Measurements from ENCODE around the gene SLC35A4. TPM values are rescaled to one million over a fixed set of nuclear protein-coding genes. Genes with fewer than 3 reads are reported as not detected.

SLC35A4 gene
- total and polyA plus RNA-seq, 2 of the 8 experiments (the other 6 are each of a cell fraction or from before 2014, with no cell fraction given) = 78.6 to 133 TPM

DNA sequence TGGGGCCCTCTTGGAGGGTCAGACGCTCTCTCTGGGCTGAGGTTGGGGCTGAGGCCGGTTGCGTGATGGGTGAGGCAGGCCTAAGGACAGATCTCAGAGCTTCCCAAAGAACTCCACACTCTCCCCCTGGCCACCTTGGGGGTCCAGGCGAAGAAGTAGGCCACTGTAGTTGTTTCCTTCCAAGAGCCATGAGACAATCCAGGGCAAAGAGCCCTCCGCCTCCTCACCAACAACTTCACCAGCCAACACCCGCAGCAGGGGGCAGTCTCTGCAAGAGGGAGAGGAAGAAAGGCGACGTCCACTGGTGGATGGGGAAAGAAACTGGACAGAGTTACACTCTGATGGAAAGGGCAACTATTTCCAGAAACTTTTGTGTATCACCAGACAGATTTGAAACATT, 10.7 kb downstream of the SLC35A4 start:
- Histone ChIP-seq H2BK12ac (ENCODE audit: low read depth, low read length) (no peak overlapping the region), H3K4me1 (replicated peaks in 1 of 4; ENCODE audit: control insufficient read depth in 3 of 4, insufficient read depth in 4 of 4, low read length in 3 of 4) (no peaks in the 10 kb centered on the region), H3K23ac (ENCODE audit: insufficient read length) (no peak overlapping the region), H3K4ac (replicated peaks; ENCODE audit: insufficient read length, low read depth, low read length) (no peak overlapping the region), H3K36me3 (ENCODE audit: control insufficient read depth in 2 of 4, insufficient read depth in 4 of 4, low read length in 3 of 4) (no peaks in the 10 kb centered on the region), H3K27ac (ENCODE audit: low read depth, low read length) (no peak overlapping the region), H2BK20ac (ENCODE audit: low read length) (no peak overlapping the region), H3K4me2 (ENCODE audit: insufficient read depth in 1 of 2, low read depth in 2 of 2, low read length in 2 of 2) (no peak overlapping the region), H3K4me3 (ENCODE audit: extremely low read depth in 1 of 4, insufficient read depth in 2 of 4, low read depth in 3 of 4, low read length in 4 of 4) (no peak overlapping the region), H3K79me1 (ENCODE audit: low read depth, low read length) (no peaks in the 10 kb centered on the region), H3K18ac (ENCODE audit: extremely low read depth, low read length) (no peak overlapping the region), H4K8ac (ENCODE audit: extremely low read depth, insufficient read depth, low read length) (no peak overlapping the region), H3K9me3 (ENCODE audit: insufficient read depth in 2 of 2, low read depth in 1 of 2, low read length in 1 of 2) (no peaks in the 10 kb centered on the region), H2BK15ac (ENCODE audit: low read length) (no peak overlapping the region), H2AK5ac (ENCODE audit: low read depth, low read length) (no peak overlapping the region), H3K23me2 (ENCODE audit: low read depth, low read length) (no peaks in the 10 kb centered on the region), H3K56ac (replicated peaks; ENCODE audit: insufficient read length, low read depth, low read length) (no peak overlapping the region), H3K14ac (ENCODE audit: insufficient read length) (no peak overlapping the region), H2BK5ac (ENCODE audit: low read depth, low read length) (no peak overlapping the region), H2AFZ (ENCODE audit: low read length) (no peak overlapping the region), H2BK120ac (replicated peaks; ENCODE audit: low read depth, low read length) (no peak overlapping the region), H3K27me3 (replicated peaks in 1 of 4; ENCODE audit: control insufficient read depth in 3 of 4, extremely low read depth in 1 of 4, insufficient read depth in 3 of 4, low read length in 3 of 4) (no peaks in the 10 kb centered on the region), H4K91ac (replicated peaks; ENCODE audit: insufficient read length, low read length) (no peak overlapping the region), H4K20me1 (replicated peaks in 1 of 2; ENCODE audit: control insufficient read depth in 1 of 2, insufficient read depth in 2 of 2, low read length in 2 of 2) (no peaks in the 10 kb centered on the region), H4K5ac (ENCODE audit: insufficient read length, low read depth, low read length) (no peak overlapping the region), H3K79me2 (ENCODE audit: control insufficient read depth in 1 of 2, insufficient read depth in 2 of 2, low read length in 2 of 2) (no peaks in the 10 kb centered on the region), H3K9ac (replicated peaks in 1 of 4; ENCODE audit: extremely low read depth in 1 of 4, low read depth in 3 of 4, low read length in 3 of 4) (no peak overlapping the region)
- no peak for FAIRE-seq
- WGBS, 2 experiments (ENCODE audit: extremely low coverage in 1 of 2, insufficient coverage in 1 of 2, insufficient read length in 1 of 2, insufficient replicate concordance in 2 of 2, low coverage in 1 of 2, low lambda C conversion rate in 2 of 2, missing lambda C conversion rate in 1 of 2) = 88% methylated on average over 8 of the region's 8 CpGs; no CpG with 5 or more reads in 1 of the 2 experiments
- TF ChIP-seq RAD21 (IDR thresholded peaks at IDR 0.05 in 1 of 2, conservative IDR thresholded peaks at IDR 0.05 in 1 of 2; ENCODE audit: low read depth in 2 of 2, low read length in 2 of 2) = peak; percentile 63 to 69
- no peak for TF ChIP-seq GABPA (IDR thresholded peaks at IDR 0.05; ENCODE audit: borderline replicate concordance, insufficient read depth, low read length)
- TF ChIP-seq, protein P1, sequence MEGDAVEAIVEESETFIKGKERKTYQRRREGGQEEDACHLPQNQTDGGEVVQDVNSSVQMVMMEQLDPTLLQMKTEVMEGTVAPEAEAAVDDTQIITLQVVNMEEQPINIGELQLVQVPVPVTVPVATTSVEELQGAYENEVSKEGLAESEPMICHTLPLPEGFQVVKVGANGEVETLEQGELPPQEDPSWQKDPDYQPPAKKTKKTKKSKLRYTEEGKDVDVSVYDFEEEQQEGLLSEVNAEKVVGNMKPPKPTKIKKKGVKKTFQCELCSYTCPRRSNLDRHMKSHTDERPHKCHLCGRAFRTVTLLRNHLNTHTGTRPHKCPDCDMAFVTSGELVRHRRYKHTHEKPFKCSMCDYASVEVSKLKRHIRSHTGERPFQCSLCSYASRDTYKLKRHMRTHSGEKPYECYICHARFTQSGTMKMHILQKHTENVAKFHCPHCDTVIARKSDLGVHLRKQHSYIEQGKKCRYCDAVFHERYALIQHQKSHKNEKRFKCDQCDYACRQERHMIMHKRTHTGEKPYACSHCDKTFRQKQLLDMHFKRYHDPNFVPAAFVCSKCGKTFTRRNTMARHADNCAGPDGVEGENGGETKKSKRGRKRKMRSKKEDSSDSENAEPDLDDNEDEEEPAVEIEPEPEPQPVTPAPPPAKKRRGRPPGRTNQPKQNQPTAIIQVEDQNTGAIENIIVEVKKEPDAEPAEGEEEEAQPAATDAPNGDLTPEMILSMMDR (IDR thresholded peaks at IDR 0.05; ENCODE audit: control extremely low read depth in 1 of 3, insufficient read depth in 1 of 3, low read depth in 1 of 3, low read length in 3 of 3) = peak; percentile 44 to 55 (median 50); a peak in 3 of 4 replicates
- ChIA-PET CTCF (ENCODE audit: partially characterized antibody) (interaction anchor here (1.3 to 4.1 kb wide), 3 partner anchors 9 to 64 kb away, joined by 4 to 20 read pairs (median 8); partner anchors contain the start of gene TMCO6), POLR2A (ENCODE audit: partially characterized antibody) (no interaction called here)
- no peak for DNase-seq (ENCODE audit: low read depth in 1 of 2, low spot score in 2 of 2)
